ENCODE data around the gene CCDC60.
A peak's percentile ranks its signal among the peaks of the same experiment; 100 is the strongest.

Gene CCDC60

DNA sequence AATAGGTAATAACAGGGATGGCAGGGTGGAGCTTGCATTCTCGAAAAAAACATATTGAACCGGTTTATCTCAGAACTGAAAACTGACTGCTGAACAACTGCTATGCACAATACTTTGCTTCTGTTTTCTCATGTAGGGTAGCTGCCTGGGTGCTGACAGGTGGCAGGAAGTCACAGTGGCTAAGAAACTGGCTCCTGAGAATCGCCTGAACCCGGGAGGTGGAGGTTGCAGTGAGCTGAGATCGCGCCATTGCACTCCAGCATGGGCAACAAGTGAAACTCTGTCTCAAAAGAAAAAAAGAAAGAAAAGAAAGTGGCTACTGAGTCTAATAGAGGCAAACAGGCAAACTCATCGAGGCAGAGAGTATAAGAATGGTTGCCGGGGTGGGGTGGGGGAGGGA is 113.1 kb downstream of the CCDC60 start:
- no peak for DNase-seq

DNA sequence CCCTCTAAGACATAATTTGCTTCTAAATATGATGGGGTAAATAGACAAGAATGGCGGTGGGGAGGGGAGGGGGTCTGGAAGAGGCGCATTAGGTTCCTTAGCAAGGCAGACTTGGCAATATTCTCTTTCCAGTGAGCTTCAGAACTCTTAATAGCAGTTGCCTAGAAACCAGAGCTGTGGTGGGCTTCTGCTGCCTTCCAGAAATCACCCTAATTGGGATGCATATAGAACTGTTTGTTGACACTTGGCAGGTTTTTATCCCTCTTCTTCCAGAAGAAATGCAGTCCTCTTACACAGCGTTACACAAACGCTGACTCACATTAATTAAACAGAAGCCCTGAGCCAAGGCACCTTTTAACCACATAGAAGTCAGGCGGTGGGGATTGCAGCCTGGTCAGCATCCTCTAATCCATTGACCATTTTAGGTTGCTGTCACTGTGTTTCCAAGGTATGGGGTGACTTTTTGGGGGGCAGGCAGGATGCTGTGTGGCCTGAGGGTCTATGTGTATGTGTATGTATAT is 114.1 kb downstream of the CCDC60 start:
- DNase-seq = no peak

DNA sequence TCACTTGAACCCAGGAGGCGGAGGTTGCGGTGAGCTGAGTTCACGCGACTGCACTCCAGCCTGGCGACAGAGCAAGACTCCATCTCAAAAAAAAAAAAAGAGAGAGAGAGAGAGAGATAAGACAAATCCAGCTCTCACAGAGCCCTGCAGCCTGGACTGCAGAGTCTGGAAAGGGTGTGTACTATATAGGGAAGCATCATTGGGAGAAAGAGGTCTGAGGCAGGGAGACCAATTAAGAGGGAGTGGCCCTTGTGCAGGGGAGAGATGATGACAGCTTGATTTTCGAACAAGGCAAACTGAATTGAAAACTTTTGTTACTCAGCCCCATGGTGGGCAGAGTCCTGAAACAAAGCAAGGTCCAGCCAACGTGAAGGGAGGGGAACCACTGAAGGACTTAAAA is 116.2 kb downstream of the CCDC60 start:
- DNase-seq = no peak

DNA sequence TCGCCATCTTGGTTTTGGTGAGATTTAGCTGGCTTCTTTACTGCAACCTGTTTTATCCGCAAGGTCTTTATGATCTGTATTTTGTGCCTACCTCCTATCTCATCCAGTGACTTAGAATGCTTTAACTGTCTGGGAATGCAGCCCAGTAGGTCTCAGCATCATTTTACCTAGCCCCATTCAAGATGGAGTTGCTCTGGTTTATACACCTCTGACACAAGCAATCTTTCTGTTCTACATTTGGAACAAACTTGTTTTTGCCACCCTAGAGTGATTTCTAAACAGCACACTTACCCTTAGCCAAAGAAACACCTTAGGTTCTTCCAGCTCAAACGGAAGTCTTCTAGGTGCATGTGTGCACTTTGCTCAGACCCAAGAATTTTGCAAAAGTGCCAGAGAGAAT is 122.3 kb downstream of the CCDC60 start:
- no peak for DNase-seq

DNA sequence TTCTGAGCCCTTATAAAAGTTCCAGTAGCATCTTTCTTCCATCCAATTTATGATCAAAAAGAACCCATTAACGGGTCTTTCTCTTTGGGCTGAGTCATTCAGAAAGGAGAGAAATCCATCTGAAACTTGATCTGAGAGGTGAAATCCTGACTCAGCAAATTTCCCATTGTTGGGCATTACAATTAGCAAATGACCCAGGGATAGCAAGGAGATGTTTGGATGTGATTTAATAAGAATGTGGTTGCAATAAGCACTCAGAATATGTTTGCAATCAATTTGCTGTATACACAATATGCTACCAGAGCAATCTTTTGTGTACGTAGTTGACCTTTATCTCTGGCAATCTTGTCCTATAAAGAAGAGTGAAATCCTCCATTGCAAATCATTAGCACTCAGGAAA is 122.7 kb downstream of the CCDC60 start:
- DNase-seq = no peak

DNA sequence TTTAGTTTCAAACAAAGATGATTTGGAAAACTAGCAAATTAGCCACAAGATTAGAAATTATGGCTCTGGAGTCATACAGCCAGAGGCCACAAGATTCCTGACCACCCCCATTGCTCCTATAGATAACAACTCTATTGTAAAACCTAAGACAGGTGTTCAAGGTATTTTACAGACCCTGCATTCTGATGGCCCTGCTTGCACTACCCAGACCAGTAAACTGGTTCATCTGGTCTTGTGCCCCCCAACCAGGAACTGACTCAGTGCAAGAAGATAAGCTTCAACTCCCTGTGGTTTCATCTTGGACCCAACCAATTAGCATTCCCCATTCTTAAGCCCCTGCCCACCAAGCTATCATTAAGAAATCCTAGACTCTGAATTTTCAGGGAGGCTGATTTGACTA is 125.0 kb downstream of the CCDC60 start:
- DNase-seq = no peak

DNA sequence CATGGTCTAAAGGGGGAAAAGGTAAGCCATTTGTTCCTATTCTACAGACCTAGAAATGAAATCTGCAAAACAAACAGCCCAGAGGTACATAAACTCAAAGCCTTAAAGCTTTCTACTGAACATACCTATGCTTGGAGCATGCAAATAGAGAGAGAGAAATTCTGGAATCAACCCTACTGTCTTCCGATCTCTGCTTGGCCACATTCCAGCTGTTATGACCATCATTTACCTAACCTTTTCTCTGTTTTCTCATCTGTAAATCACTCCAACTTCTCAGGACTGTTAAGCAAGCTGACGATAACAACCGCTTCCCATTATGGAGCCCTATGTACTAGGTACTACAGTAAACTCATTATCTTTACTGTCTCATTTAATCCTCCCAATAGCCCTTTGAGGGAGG is 126.3 kb downstream of the CCDC60 start:
- DNase-seq = no peak

DNA sequence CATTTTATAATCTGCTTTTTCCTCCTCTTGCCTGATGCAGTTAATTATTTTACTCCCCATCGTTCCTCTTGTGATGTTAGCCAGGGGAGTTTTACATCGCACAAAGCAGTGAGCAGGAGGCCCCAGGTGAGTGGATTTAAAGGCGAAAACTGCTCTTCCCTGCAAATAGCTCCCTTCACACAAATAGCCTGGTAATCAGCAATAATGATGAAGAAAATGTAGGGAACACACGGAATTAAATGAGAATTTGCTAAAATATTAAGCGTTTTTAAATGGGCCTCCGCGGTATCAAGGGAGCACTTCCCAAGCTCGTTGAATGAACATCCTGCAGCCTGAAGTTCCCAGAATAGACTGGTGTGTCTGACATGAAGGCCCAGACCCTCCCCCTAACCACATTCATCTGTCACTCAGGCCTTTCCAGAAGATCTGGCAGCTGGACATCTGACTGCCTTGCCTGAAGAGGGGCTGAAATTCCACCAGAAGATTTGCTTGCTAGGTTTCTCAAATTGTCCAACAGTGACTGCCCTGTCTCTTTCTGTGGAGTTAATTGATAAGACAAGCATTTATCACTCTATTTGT is 127.2 kb downstream of the CCDC60 start:
- DNase-seq = no peak

DNA sequence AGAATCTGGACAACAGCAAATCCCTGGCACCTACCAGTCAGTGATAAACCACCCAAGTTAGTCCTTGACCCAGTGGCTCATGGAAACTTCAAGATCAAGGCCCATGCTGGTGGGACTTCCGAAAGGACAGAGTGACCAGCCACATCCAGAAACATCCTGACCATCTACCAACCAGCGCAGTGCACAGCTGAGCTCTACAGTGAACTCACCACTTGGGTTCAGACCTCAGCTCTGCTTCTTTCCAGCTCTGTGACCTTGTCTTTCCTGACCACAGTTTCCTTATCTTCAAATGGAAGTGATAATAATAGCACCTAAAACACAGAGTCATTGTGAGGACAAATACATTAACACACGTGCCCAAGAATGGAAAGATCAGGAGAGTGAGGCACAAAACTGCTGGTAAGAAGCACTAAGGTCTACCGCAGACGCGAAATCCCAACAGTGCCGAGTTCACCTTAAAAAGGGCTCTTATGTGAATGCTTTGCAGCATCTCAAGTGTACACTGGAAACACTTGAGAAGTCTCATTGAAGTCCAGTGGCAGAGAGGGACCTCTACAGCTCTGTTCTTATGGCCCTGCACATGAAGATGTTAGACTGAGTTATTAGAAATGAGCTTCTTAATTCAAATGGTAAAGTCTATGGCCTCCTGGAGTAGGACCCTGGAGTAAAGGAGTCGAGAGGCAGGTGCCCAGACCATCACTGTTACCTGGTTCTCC is 128.8 kb downstream of the CCDC60 start:
- no peak for DNase-seq

DNA sequence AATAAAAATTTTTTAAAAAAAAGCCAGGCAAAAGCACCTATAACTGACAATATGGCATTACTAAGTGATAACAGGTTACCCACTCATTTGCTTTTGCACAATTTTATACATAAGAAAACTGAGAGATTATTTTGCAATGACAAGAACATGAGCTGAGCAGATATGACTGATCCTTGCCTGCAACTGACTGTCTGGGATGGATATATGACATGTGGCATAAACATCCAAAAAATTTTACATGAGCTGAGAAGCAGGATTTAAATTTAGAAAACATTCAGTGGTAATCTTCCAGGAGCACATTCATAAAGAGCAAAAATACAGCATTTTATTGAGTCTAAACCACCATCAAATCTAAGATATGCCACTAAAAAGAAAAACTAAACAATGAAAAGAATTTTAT is 133.8 kb downstream of the CCDC60 start:
- DNase-seq = no peak

DNA sequence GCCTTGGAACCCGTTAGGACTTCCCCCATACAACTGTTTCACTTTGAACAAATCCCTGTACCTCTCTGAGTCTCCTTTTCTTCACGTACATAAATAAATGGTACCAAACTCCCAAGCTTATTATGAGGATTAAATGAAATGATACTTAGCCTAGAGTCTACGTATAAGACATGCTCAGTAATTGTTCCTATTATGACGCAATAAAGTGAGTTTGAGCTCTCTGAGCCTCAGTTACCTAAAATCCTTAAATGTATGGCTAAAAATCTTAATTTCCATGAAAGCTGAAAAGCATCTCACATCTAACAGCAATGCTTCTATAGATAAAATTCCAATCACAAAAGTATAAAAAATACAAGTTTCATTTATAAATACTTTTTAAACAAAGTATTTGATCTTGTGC is 141.1 kb downstream of the CCDC60 start:
- DNase-seq = no peak

DNA sequence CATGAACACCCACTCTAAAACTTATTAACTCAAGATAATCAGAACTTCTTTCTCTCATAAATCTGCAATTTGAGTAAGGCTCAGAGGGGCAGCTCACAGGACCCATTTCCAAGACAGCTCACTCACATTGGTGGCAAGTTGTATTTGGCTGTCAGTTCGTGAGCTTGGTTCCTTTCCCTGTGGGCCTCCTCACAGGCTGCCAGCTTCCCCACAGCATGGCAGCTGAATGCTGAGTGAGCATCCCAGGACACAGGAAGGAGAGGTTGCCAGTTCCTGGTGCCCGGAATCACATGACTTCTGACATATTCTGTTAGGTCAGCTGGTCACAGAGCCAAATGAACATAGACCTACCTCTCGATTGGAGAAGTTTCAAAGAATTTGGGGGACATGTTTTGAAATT is 142.4 kb downstream of the CCDC60 start:
- DNase-seq = no peak

DNA sequence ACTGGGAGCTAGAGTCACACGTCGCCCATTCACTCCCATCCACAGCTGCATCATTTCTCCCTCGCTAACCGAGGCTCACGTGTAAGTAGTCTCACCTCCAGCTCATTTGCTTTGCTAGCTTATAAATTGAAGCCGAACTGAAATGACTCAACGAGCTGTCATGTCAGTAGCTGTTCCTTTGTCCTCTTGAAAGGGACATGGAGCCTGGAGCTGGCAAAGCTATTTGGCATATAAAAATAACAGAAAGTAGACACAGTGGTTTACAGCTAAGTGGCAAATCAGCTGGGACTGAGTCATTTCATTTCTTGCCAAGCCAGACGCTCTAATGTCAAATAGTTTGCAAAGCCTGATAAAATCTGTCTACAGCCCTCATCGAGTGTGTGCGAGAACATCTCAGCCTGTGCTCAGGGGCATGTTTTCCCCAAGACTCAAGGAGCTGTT is 144.6 kb downstream of the CCDC60 start:
- DNase-seq = no peak

DNA sequence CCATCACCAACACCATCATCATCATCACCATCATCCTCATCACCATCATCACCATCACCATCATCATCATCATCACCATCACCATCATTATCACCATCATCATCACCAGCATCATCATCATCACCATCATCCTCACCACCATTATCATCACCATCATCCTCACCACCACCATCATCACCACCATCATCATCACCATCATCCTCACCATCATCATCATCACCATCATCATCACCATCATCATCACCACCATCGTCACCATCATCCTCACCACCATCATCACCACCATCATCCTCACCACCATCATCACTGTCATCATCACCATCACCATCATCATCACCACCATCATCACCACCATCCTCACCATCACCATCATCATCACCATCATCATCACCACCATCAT is 146.0 kb downstream of the CCDC60 start:
- no peak for DNase-seq

DNA sequence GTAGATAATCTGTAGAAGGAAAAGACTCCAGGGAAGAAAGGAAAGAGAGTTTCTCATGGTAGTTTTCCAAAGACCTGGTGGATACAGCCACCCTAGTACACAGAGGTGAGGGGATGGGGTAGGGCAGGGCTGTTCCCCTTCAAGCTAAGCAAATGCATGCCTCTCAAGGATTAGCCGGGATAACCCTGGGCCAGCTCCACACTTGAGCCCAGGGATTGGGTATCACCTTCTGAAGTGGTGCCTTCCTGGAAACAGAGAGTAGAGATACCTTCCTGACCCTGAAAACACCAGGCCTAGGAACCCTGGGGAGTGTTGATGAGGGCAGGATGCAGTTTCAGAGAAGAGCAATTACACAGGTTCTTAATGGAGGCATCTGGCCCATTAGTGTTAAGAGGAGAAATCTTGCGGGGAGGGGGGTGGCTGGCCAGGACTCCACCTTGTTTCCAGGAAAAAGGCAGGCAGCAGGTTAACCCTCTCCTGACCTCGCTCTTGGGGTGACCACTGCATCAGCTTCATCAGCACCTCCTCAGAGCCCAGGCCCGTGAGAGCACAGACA is 152.1 kb downstream of the CCDC60 start:
- DNase-seq = no peak

DNA sequence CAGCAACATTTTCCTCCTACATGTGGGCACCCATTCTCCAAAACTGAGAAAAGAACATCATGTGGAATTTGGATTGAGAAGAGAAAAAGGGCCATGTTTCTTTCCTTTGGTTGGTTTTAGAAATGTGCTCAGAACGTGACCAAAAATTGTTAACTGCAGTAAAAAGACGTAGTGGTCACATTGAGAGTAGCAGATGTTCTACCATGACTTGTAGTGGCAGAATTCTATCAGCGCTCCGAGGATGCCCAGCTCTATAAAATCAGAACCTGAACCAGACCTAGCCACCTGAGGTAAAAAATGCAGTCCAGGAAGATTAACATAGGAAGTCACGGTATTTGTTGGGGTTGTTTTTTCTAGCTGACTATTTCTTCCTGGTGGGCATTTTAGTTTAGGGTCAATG is 157.3 kb downstream of the CCDC60 start:
- DNase-seq = no peak

DNA sequence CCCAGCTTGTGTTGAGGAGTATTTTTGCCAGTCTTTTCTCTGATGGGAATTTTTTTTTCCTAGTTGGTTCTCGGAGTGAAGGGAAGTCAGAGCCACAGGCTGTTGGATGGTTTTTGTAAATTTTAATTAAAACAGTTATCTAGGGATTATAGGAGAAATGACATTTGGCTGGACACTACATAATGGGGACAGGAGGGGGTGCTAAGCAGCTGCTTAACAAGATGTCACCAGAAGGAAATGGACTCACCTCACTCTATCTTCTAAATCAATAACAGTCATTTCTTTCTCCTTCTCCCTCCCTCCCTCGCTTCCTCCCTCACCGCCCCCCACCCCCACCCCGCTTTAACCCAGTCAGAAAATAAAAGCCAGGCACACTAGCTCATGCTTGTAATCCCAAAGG is 165.7 kb downstream of the CCDC60 start:
- no peak for DNase-seq

DNA sequence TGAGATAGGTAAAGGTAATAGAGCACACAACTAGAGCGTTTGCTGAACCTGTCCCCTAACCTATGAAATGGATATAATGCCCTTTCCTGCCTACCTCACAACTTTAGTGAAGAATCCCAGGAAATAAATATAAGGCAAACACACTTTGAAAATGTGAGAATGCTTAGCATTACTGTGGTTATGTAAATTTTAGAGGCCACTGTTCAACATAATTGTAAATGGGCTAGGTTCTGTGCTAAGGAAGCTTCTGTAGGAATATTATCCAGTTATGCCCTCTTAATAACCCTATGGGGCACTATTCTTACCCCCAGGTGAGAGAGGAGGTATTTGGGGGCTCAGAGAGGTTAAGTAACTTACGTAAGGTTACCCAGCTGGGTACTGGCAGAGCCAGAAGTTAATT is 166.5 kb downstream of the CCDC60 start:
- DNase-seq = no peak

DNA sequence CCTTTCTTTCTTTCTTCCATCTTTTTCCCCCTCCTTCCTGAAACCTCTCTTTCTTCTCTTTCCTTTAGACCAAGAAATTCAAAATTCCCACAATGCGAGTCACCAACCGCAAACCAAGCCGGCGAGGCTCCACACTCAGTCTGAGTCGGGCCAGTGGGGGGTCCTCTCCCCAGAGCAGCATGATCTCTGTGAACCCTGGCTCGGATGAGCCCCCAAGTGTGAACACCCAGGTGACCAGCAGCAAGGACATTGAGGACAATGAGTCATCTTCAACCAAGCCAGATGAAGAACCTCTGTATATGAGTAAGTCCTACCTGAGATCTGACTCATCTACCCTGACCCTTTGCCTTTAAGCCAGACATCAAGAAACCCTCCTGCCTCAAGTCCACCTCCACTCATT is 170.5 kb downstream of the CCDC60 start:
- no peak for DNase-seq

DNA sequence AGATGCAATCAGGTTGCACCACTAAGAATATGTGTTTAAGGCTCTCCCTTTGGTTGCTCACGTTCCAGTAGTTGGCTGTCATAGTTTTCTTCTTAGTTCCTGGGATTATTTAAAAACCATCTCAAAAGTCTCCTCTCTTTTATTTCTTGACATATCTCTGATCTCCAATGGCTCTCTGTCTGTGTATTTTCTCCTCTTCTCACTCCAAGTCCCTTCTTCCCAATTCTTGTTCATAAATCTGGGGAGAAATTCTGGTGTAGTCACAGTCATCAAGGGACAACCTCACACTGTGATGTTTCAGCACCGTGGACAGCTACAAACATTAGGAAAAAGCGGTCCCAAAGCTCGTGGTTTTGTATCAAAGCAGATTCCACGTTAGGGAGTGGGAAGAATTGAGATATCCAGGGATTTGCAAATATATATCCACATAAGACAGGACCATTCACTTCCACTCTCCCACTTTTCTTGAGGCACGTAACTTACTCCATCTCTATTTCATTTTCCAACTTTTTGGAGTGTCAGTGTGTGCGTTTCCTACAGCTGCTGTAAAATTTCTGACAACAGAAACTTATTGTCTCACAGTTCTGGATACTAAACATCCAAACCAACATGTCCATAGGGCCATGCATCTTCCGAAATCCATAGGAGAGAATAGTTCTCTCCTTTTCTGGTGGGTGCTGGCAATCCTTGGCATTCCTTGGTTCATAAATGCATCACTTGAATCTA is 178.4 kb downstream of the CCDC60 start:
- no peak for DNase-seq

DNA sequence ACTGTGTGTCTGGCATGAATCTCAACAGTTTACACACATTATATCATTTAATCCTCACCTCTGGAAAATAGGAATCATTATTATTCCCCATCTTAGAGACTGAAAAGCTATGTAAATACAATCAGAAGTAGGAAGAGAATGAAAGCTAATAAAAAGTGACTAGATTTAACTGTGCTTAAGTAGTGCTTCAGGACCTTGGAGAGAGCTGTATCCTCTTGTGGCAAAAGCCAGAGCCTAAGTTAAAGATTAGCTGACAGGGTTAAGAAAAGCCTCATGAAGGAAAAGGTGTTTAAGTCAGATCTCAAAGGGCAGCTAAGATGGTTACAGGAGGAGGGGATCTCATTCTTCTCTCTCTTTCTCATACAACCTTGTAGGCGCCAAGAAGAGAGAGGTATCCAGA is 193.7 kb downstream of the CCDC60 start:
- DNase-seq = no peak

DNA sequence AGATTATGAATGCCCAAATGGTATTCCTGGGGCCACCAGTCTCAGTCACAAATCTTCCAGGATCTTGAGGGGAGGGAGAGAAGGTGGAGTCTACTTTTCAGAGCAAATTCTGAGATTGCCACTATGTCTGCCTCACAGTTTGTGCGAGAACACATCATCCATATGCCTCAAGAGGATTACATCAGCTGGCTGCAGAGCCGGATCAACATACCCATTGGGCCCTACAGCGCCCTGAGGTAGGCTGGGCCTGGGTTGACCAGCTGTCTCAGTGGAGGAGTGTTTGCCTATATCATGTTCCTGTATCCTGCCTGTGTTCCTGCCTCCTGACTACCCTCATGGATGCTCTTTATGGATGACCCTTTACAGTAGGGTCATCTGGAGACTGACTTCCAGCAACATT is 205.9 kb downstream of the CCDC60 start:
- no peak for DNase-seq

DNA sequence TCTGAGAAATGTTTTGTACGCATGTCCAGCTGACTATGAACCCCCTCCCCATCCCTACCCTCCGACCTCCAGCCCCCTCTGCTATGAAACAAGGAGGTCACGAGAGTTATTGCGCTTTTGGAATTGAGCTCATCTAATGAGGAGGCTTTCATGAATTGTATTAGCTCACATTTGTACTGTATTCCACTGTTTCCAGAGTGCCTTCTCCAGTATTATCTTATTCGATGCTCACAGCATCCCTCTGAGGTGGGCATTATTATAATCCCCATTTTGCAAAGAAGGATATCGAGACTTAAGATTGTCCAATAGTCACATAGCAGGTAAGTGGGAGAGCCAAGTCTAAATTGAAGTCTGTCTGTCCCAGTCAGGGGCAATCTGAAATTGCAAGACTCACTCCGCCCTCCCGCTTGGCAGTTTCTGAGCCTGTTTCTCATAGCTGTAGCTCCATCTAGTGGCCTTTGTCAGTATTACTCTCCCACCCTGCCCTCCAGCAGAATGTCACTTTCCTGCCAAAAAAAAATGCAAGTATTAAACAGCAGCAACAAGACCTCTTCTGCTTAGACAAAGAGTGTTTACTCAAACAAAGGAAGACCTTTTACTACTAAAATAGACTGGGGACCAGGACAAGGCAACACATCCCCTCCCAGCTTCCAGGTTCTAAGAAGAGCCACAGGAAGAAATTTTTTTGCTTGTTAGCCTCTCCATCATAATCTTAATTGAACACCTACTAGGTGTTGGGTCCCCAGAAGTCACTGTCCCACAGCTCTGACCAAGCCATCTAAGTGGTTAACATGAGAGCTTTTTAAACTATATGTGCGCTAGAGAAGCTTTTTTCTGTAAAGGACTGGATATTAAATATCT is 210.5 kb downstream of the CCDC60 start:
- DNase-seq = peak; percentile 46
